A673 (cell line): ENCODE results near the gene ZSWIM3. TPM values are rescaled to one million over a fixed set of nuclear protein-coding genes. Genes with fewer than 3 reads are reported as not detected.

ENCODE experiments used
- BruUV-seq: library from RNA; stranded (reverse); fragments of 400-500 nt; replicated peaks from 2 replicates; lab custom pipeline; 2021; lab: Mats Ljungman, UMichigan
- CTCF ChIA-PET: fragments of 300-600 bp; sonication (Branson Sonifier 250); formaldehyde crosslinking; loops from one replicate; lab custom pipeline; 2022; ENCODE audit warnings: antibody characterized with exemption; lab: Charles Lee
- POLR2A ChIA-PET: fragments of 300-600 bp; sonication (Branson Sonifier 250); formaldehyde crosslinking; loops from one replicate; lab custom pipeline; 2022; ENCODE audit warnings: antibody characterized with exemption; ENCODE audit not compliant: low non-redundant PET; lab: Charles Lee
- DNase-seq: peaks from one replicate; pipeline ENCODE4 v3.0.0-alpha.2; 2015; ENCODE audit warnings: low spot score
- H3K27ac ChIP-seq: fragments of 200-600 bp; sonication (generic); 2 replicates; pipeline ENCODE4 v1.5.1; 2016; ENCODE audit warnings: mixed run types, low read depth, mild to moderate bottlenecking, mixed read lengths, antibody characterized with exemption, low read length; ENCODE audit not compliant: poor library complexity, severe bottlenecking
- H3K27me3 ChIP-seq: fragments of 200-600 bp; sonication (generic); replicated peaks from 2 replicates; pipeline ENCODE4 v1.6.1; 2017; ENCODE audit warnings: mixed run types, low read depth, mild to moderate bottlenecking, mixed read lengths, antibody characterized with exemption, low read length; ENCODE audit not compliant: insufficient read depth, poor library complexity
- H3K36me3 ChIP-seq: fragments of 200-600 bp; sonication (generic); 2 replicates; pipeline ENCODE4 v1.6.1; 2016; ENCODE audit warnings: mixed run types, mild to moderate bottlenecking, mixed read lengths, antibody characterized with exemption, low read length; ENCODE audit not compliant: insufficient read depth, poor library complexity, severe bottlenecking
- H3K4me1 ChIP-seq: fragments of 200-600 bp; sonication (generic); 2 replicates; pipeline ENCODE4 v1.6.1; 2017; ENCODE audit warnings: mixed run types, mild to moderate bottlenecking, mixed read lengths, antibody characterized with exemption, low read length; ENCODE audit not compliant: insufficient read depth, poor library complexity, severe bottlenecking
- H3K4me3 ChIP-seq: fragments of 200-600 bp; sonication (generic); 2 replicates; pipeline ENCODE4 v1.5.1; 2016; ENCODE audit warnings: low read depth, mixed run types, mild to moderate bottlenecking, mixed read lengths, low read length; ENCODE audit not compliant: poor library complexity, severe bottlenecking
- H3K9me3 ChIP-seq: fragments of 200-600 bp; sonication (generic); 2 replicates; pipeline ENCODE4 v1.6.1; 2016; ENCODE audit warnings: mixed run types, low read depth, mild to moderate bottlenecking, mixed read lengths, antibody characterized with exemption, low read length; ENCODE audit not compliant: poor library complexity, severe bottlenecking
- EZH2 ChIP-seq: fragments of 200-600 bp; sonication (generic); IDR thresholded peaks from 2 replicates; pipeline ENCODE4 v1.6.1; 2017; ENCODE audit warnings: borderline replicate concordance, low read depth, mild to moderate bottlenecking, mixed read lengths, antibody characterized with exemption, low read length; ENCODE audit not compliant: poor library complexity, severe bottlenecking
- intact Hi-C: fragments of 100-400 bp; cut with micrococcal nuclease; formaldehyde crosslinking; loops from one replicate; pipeline ENCODE4 v1.10.0; 2022; ENCODE audit not compliant: unreplicated experiment
- total RNA-seq: library from RNA; stranded (reverse); gene quantifications from 2 replicates; pipeline ENCODE4 v1.2.3, GENCODE V29; 2021
- TF ChIP-seq, protein P1 (sequence below): fragments of 300-800, 200-600 bp; sonication (generic); conservative IDR thresholded peaks from 2 replicates; pipeline ENCODE4 v1.5.1; 2017; ENCODE audit warnings: low read depth, mild to moderate bottlenecking, antibody characterized with exemption, low read length, moderate library complexity, mixed read lengths

ZSWIM3 gene
- total RNA-seq, 1 experiment from 2014 or later: 2.6 TPM

GRCh38 chr20:45890985-45891983 is 33.9 kb downstream of the ZSWIM3 start, which contains the start of the genes CTSA and NEURL2:
CTSA (plus strand) TSS chr20:45891335; CDS start chr20:45891569, 234 bp downstream.
NEURL2 (minus strand) TSS chr20:45891208; CDS start chr20:45890991, 217 bp downstream.
- H3K4me3 ChIP-seq: peak within 1 kb of the TSS; percentile 71
- no peaks in the 10 kb centered on the region for H3K27me3 ChIP-seq
- no peaks in the 10 kb centered on the region for H3K9me3 ChIP-seq
- peak; percentile 88 for DNase-seq
- peak within 1 kb of the TSS; percentile 69 for H3K27ac ChIP-seq
- TF ChIP-seq EZH2: no peak
- TF ChIP-seq, protein P1, sequence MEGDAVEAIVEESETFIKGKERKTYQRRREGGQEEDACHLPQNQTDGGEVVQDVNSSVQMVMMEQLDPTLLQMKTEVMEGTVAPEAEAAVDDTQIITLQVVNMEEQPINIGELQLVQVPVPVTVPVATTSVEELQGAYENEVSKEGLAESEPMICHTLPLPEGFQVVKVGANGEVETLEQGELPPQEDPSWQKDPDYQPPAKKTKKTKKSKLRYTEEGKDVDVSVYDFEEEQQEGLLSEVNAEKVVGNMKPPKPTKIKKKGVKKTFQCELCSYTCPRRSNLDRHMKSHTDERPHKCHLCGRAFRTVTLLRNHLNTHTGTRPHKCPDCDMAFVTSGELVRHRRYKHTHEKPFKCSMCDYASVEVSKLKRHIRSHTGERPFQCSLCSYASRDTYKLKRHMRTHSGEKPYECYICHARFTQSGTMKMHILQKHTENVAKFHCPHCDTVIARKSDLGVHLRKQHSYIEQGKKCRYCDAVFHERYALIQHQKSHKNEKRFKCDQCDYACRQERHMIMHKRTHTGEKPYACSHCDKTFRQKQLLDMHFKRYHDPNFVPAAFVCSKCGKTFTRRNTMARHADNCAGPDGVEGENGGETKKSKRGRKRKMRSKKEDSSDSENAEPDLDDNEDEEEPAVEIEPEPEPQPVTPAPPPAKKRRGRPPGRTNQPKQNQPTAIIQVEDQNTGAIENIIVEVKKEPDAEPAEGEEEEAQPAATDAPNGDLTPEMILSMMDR: no peak
- intact Hi-C loops: loop anchor here (10.0 kb wide), 1 partner anchor 74 kb away; no protein-coding TSS in a partner anchor
- ChIA-PET POLR2A (interaction anchor here (0.5 kb wide), 1 partner anchor 20 kb away, joined by 5 read pairs; no protein-coding TSS in a partner anchor), CTCF (interaction anchor here (0.5 kb wide), 1 partner anchor 132 kb away, joined by 3 read pairs; no protein-coding TSS in a partner anchor)
- no TSS peak for BruUV-seq
- no peaks in the 10 kb centered on the region for H3K36me3 ChIP-seq
- peaks cover 8% of the 10 kb centered on the region for H3K4me1 ChIP-seq

- Histone ChIP-seq H3K4me1 (peaks cover 8% of the 10 kb centered on the region), H3K27ac (peak overlapping the region; percentile 69), H3K36me3 (peaks cover 7% of the 10 kb centered on the region), H3K4me3 (peak overlapping the region; percentile 71), H3K27me3 (no peaks in the 10 kb centered on the region), H3K9me3 (no peaks in the 10 kb centered on the region)
- intact Hi-C loops: loop anchor here (10.0 kb wide), 1 partner anchor 73 kb away; no protein-coding TSS in a partner anchor
- no TSS peak for BruUV-seq
- ChIA-PET POLR2A (no interaction called here), CTCF (interaction anchor here (0.5 kb wide), 1 partner anchor 131 kb away, joined by 3 read pairs; no protein-coding TSS in a partner anchor)
- TF ChIP-seq, protein P1: no peak
- TF ChIP-seq EZH2: no peak
- peak; percentile 34 for DNase-seq
Measured at GRCh38 chr20:45892049-45892825, 34.8 kb downstream of the ZSWIM3 start.
